Esophagus muscularis mucosa (tissue), 4 donors: ENCODE measurements around the gene APOBEC3A. TPM values are rescaled to one million over a fixed set of nuclear protein-coding genes. Genes with fewer than 3 reads are reported as not detected.
"Not testable (repeated sequence)": the region's sequence is repeated elsewhere in the genome, so short reads cannot be mapped to it uniquely, and the experiment has no call there.

Source experiments
- DNase-seq: peaks from one replicate; pipeline ENCODE4 v3.0.0-alpha.2; 2017; ENCODE audit errors: extremely low spot score
- H3K27ac ChIP-seq, 4 donors: fragments of 200-600 bp; sonication (generic); replicated peaks in 1 of 4; 1 replicate in 3 of 4; 2 replicates in 1 of 4; pipeline ENCODE4 v1.5.1; 2016 to 2019; ENCODE audit warnings: mild to moderate bottlenecking in 1 of 4
- H3K27me3 ChIP-seq, 4 donors: fragments of 200-600 bp; sonication (generic); one replicate each; pipeline versions ENCODE4 v1.5.1 to v1.6.0; 2016 to 2019
- H3K36me3 ChIP-seq, 4 donors: fragments of 200-600 bp; sonication (generic); one replicate each; pipeline ENCODE4 v1.5.1; 2016 to 2019
- H3K4me1 ChIP-seq, 4 donors: fragments of 200-600 bp; sonication (generic); one replicate each; pipeline ENCODE4 v1.5.1; 2016 to 2019
- H3K4me3 ChIP-seq, 4 donors: fragments of 200-600 bp; sonication (generic); 1 replicate in 2 of 4; 2 replicates in 2 of 4; pipeline ENCODE4 v1.5.1; 2016 to 2019; ENCODE audit warnings: mild to moderate bottlenecking in 4 of 4, moderate library complexity in 1 of 4
- H3K9me3 ChIP-seq, 4 donors: fragments of 200-600 bp; sonication (generic); 1 replicate in 3 of 4; 2 replicates in 1 of 4; pipeline ENCODE4 v1.5.1; 2016 to 2019
- CTCF ChIP-seq, 3 experiments: fragments of 200-600 bp in 2 of 3; fragments of 450-650 bp in 1 of 3; sonication (generic) in 2 of 3; IDR thresholded peaks; one replicate each; pipeline ENCODE4 v1.5.1; 2017 to 2019; ENCODE audit warnings: antibody characterized with exemption in 3 of 3, mild to moderate bottlenecking in 2 of 3, moderate library complexity in 1 of 3
- EP300 ChIP-seq: sonication (generic); formaldehyde crosslinking; IDR thresholded peaks from one replicate; pipeline ENCODE4 v1.6.1; 2017; ENCODE audit warnings: antibody characterized with exemption
- POLR2A ChIP-seq: fragments of 450-650 bp; IDR thresholded peaks from one replicate; pipeline ENCODE4 v1.6.1; 2017; ENCODE audit warnings: antibody characterized with exemption, moderate library complexity, mild to moderate bottlenecking, low read depth
- POLR2AphosphoS5 ChIP-seq, 2 donors: sonication (generic); formaldehyde crosslinking; IDR thresholded peaks; one replicate each; pipeline ENCODE4 v1.6.1; 2017; ENCODE audit warnings: antibody characterized with exemption in 2 of 2
- WGBS: methylation state at CpG from one replicate; pipeline ENCODE4 v1.1.5; 2018; 5-methylcytosine and 5-hydroxymethylcytosine counted together
- intact Hi-C: fragments of 100-400 bp; cut with DNase I; formaldehyde crosslinking; loops from one replicate; pipeline ENCODE4 v1.15.1; 2023
- total RNA-seq, 4 donors: library from RNA; depleted of rRNA; stranded (reverse); fragments of >200 nt; gene quantifications; one replicate each; pipeline versions ENCODE4 v1.1.0 to v1.2.1, GENCODE V29; 2016

APOBEC3A gene
- total RNA-seq, 4 donors from 2014 or later: 0.58 to 8.0 TPM; not detected in 2

DNA sequence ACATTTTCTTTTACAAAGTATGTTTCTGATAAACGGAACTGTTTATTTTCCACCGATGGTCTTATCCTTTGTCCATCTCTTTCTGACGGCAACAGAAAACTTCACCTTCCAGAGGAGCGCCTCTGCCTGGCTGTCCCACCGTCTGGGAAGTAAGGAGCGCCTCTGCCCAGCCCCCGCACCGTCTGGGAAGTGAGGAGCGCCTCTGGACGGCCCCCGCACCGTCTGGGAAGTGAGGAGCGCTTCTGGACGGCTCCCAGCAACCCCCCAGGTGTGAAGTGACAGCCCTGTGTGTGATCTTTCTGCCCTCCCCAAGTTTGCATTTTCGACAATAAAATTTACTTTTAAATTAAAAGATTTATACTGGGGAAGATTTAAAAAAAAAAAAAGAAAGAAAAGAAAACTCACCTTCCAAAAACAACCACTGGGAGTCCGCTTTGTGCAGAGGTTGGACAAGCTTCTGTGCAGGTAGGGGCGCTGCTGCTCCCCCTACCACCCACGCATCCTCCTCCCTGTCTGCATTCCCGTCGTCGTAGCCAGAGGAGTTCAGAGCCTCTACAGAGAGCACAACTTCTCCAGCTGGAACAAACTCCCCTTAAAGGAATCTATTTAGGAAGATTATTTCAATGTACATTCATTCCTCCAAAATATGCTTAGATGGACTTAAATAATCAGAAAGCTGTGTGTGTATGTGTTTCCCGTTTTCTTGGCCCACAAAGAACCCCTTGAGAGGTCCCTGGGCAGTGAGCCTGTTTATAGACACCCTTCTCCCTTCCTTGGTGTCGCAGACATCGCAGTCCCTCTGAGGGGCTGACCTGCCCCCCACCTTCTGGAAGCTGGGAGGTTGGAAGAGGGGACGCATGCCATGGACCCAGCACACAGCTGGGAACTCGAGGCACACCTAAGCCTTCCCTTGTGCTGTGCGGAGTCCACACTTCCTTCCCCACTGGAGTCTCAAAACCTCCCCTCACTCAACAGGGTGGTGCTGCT is 23.9 kb downstream of the APOBEC3A start:
- WGBS: no CpG with 5 or more reads among the region's 27 CpGs
- TF ChIP-seq EP300: no peak
- no peak for TF ChIP-seq POLR2A
- TF ChIP-seq CTCF (IDR thresholded peaks at IDR 0.05): no peak
- TF ChIP-seq POLR2AphosphoS5 (IDR thresholded peaks at IDR 0.05): no peak
- H3K4me3 ChIP-seq: peak overlapping the region in 3 of 4 donors; percentile 51 to 62 (median 58)
- no peaks in the 10 kb centered on the region for H3K36me3 ChIP-seq
- no peaks in the 10 kb centered on the region for H3K27me3 ChIP-seq
- intact Hi-C loops: loop anchor here (5.0 to 10.0 kb wide), 2 partner anchors 56 to 114 kb away; no protein-coding TSS in a partner anchor
- DNase-seq: no peak
- peak overlapping the region in 3 of 4 donors; percentile 63 to 73 (median 69) for H3K27ac ChIP-seq
- peaks cover 0 to 22% (median 16%) of the 10 kb centered on the region in 4 donors for H3K4me1 ChIP-seq
- H3K9me3 ChIP-seq: no peaks in the 10 kb centered on the region

DNA sequence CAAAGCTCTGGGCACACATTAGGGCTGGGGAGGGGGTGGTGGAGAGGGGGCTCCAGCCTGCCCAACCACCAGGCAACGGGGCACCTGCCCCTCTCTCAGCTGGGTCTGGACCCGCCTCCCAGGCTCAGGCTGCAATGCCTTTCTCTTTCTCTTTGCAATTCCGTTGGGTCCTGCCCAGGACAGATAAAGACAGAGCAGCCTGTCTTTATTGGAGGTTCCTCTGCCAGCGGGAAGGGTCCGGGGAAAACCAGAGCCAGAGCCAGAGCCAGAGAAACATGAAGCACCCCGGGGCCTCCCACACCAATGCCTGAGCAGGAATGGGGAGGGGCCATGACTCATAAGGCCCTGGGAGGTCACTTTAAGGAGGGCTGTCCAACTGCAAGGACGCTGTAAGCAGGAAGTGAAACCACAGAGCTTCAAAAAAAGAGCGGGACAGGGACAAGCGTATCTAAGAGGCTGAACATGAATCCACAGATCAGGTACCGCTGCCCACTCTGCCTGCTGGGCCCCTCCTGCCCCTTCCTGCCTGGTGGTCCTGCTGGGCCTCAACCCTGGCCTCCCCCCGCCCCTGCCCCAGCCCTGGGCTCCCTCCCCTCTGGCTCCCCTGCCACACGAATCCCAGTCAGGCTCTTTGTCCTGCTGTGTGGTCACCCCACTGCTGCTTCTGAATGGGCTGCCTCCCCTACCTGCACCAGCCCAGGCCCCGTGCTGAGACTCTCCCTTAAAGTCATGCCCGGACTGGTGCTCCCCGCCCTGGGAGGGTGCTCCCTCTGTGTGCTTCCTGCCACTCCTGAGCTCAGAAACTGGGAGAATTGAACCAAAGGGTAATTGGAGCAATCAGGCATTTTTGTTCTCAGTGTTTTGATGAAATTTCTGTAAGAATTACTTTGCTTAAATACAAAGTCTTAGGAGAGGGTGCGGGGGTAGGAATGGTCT is 24.9 kb downstream of the APOBEC3A start, which contains the start of gene APOBEC3B:
Gene APOBEC3B (plus strand): TSS at position 356 of the 936 bp plus-strand sequence. CDS start 107 bp downstream, at position 463.
- H3K4me3 ChIP-seq: peak within 1 kb of the TSS in 3 of 4 donors; percentile 51 to 62 (median 58)
- peak within 1 kb of the TSS in 3 of 4 donors; percentile 63 to 73 (median 69) for H3K27ac ChIP-seq
- H3K4me1 ChIP-seq: peaks cover 0 to 22% (median 16%) of the 10 kb centered on the region in 4 donors
- TF ChIP-seq CTCF (IDR thresholded peaks at IDR 0.05) (no peak), POLR2AphosphoS5 (IDR thresholded peaks at IDR 0.05) (peak in 1 of 2 donors; percentile 69), POLR2A (no peak), EP300 (no peak)
- no peaks in the 10 kb centered on the region for H3K36me3 ChIP-seq
- peak; percentile 94 for DNase-seq
- intact Hi-C loops: loop anchor here (5.0 to 10.0 kb wide), 2 partner anchors 57 to 115 kb away; no protein-coding TSS in a partner anchor
- H3K27me3 ChIP-seq: no peaks in the 10 kb centered on the region
- no CpG with 5 or more reads among the region's 16 CpGs for WGBS
- H3K9me3 ChIP-seq: no peaks in the 10 kb centered on the region

- Histone ChIP-seq H3K27me3 (no peaks in the 10 kb centered on the region), H3K9me3 (no peaks in the 10 kb centered on the region), H3K4me3 (no peak overlapping the region), H3K36me3 (no peaks in the 10 kb centered on the region), H3K4me1 (peaks cover 0 to 22% (median 16%) of the 10 kb centered on the region in 4 donors), H3K27ac (no peak overlapping the region)
- no CpG with 5 or more reads among the region's 2 CpGs for WGBS
- intact Hi-C loops: loop anchor here (5.0 to 10.0 kb wide), 2 partner anchors 59 to 117 kb away; no protein-coding TSS in a partner anchor
- no peak for TF ChIP-seq EP300
- TF ChIP-seq POLR2A: no peak
- TF ChIP-seq CTCF (IDR thresholded peaks at IDR 0.05): no peak
- TF ChIP-seq POLR2AphosphoS5 (IDR thresholded peaks at IDR 0.05): no peak
- no peak for DNase-seq
These were observed 26.8 kb downstream of the APOBEC3A start for GRCh38 chr22:38984224-38984623.

DNA sequence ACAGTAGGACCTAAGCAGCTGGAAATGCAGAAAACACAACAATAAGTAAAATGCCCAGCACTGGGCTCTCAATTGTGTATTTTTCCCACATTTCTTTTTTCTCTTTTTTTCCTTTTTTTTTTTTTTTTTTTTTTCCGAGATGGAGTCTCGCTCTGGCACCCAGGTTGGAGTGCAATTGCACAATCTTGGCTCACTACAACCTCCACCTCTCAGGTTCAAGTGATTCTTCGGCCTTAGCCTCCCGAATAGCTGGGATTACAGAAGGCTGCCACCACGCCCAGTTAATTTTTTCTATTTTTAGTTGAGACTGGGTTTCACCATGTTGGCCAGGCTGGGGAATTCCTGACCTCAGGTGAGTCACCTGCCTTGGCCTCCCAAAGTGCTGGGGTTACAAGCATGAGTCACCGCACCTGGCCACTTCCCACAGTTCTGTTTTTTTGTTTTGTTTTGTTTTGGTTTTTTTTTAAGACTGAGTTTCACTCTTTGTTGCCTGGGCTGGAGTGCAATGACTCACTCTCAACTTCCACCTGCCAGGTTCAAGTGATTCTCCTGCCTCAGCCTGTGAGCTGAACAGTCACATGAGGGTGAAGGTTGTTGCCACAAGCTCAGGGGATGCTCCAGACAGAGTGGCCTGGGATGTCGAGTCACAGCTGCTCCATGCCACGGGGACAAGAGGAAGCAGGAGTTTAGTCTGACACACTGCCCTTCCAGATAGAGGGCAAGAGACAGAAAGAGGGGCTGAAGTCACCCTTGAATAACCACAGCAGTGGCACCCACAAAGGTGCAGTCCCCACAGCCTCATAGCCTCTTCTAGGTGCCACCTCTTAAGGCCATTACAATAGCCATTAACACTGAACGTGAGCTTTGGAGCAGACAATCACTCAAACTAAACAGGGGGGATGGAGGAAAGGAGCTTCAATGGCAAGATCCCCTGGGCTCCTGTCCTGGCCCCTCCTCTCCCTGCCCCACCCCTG is 27.7 kb downstream of the APOBEC3A start:
- H3K27me3 ChIP-seq: not testable (repeated sequence)
- intact Hi-C loops: loop anchor here (5.0 to 10.0 kb wide), 2 partner anchors 60 to 118 kb away; no protein-coding TSS in a partner anchor
- WGBS: no CpG with 5 or more reads among the region's 9 CpGs

More for the DNA sequence above, 27.7 kb downstream of the APOBEC3A start:
- H3K27ac ChIP-seq, H3K4me3 ChIP-seq, DNase-seq, H3K9me3 ChIP-seq, H3K36me3 ChIP-seq: not testable (repeated sequence)
- peaks cover 0 to 22% (median 16%) of the 10 kb centered on the region in 4 donors for H3K4me1 ChIP-seq
